Heart left ventricle (tissue), 16 donors: ENCODE results near the gene RPRD1A. TPM values are rescaled to one million over a fixed set of nuclear protein-coding genes. Genes with fewer than 3 reads are reported as not detected.

Experiments
- ATAC-seq, 4 donors: fragments of 200-7000 bp; cut with Tn5 transposase; one replicate each; pipeline ENCODE4 v1.9.1; 2020 to 2022; ENCODE audit warnings: moderate library complexity in 4 of 4, mild to moderate bottlenecking in 3 of 4, moderate number of reproducible peaks in 1 of 4
- DNase-seq, 5 donors: peaks; one replicate each; pipeline ENCODE4 v3.0.0-alpha.2; 2020
- H3K27ac ChIP-seq, 12 donors: fragments of 200-600 bp; sonication (generic) in 4 of 12; one replicate each; pipeline versions ENCODE4 v1.5.0 to v1.8.0; 2016 to 2022; ENCODE audit warnings: mild to moderate bottlenecking in 2 of 12
- H3K27me3 ChIP-seq, 9 donors: fragments of 200-600 bp; sonication (generic) in 2 of 9; one replicate each; pipeline versions ENCODE4 v1.5.1 to v1.8.0; 2016 to 2022; ENCODE audit warnings: mild to moderate bottlenecking in 3 of 9
- H3K36me3 ChIP-seq, 9 donors: fragments of 200-600 bp; sonication (generic) in 2 of 9; one replicate each; pipeline versions ENCODE4 v1.5.0 to v1.8.0; 2018 to 2022; ENCODE audit warnings: mild to moderate bottlenecking in 2 of 9
- H3K4me1 ChIP-seq, 12 donors: fragments of 200-600 bp; sonication (generic) in 4 of 12; one replicate each; pipeline versions ENCODE4 v1.5.0 to v1.8.0; 2016 to 2022; ENCODE audit warnings: mild to moderate bottlenecking in 3 of 12
- H3K4me3 ChIP-seq, 12 donors: fragments of 200-600 bp; sonication (generic) in 4 of 12; one replicate each; pipeline versions ENCODE4 v1.5.0 to v1.8.0; 2017 to 2022; ENCODE audit warnings: mild to moderate bottlenecking in 9 of 12, moderate library complexity in 4 of 12
- H3K9me3 ChIP-seq, 12 donors: fragments of 200-600 bp; sonication (generic) in 4 of 12; one replicate each; pipeline versions ENCODE4 v1.5.0 to v1.8.0; 2016 to 2022; ENCODE audit warnings: mild to moderate bottlenecking in 1 of 12
- POLR2A ChIP-seq, 2 donors: fragments of 450-650 bp; IDR thresholded peaks; one replicate each; pipeline ENCODE4 v1.6.1; 2017; ENCODE audit warnings: antibody characterized with exemption in 2 of 2, mild to moderate bottlenecking in 2 of 2, moderate library complexity in 2 of 2
- WGBS, 4 donors: extraction: QIAGEN DNeasy Blood & Tissue Kit in 2 of 4; methylation state at CpG; one replicate each; pipeline versions ENCODE4 v1.1.5 to v1.1.7; 2013 to 2018; 5-methylcytosine and 5-hydroxymethylcytosine counted together
- intact Hi-C, 10 donors: fragments of 100-400 bp; cut with DNase I; formaldehyde crosslinking; loops; one replicate each; pipeline versions ENCODE4 v1.11.1 to v1.14.2; 2022
- polyA plus RNA-seq, 2 donors: library from polyadenylated mRNA; stranded (reverse); fragments of 200-250 nt; gene quantifications; one replicate each; pipeline ENCODE4 v1.2.3, GENCODE V29; 2013
- total RNA-seq, 9 donors: library from RNA; depleted of rRNA in 2 of 9; stranded (reverse); fragments of >200 nt in 2 of 9; fragmentation: NEBNext Ultra II Directional in 3 of 9; extraction: Animal tissue kit (Norgen Biotek cat#: 25700) in 3 of 9; gene quantifications; one replicate each; pipeline versions ENCODE4 v1.1.0 to v1.2.4, GENCODE V29; 2016 to 2023
- TF ChIP-seq, protein P1 (sequence below), 12 donors: fragments of 200-600 bp; sonication (generic) in 4 of 12; IDR thresholded peaks; one replicate each; pipeline versions ENCODE4 v1.5.0 to v1.8.0; 2018 to 2022; ENCODE audit warnings: antibody characterized with exemption in 12 of 12, mild to moderate bottlenecking in 5 of 12
- donor health status: ischemic (EF 13 %, LVEDD 7.1; RV severe dilation, severe dysfunction).
- donor health status: healthy with polysubstance abuse.
- donor health status: DM: no; HTN: yes; CAD: no.
- donor health status: DM: no; HTN: no; CAD: no.
- donor health status: ischemic (EF 25% LVEDD 6.9; RV normal size, moderate dysfunction).
- donor health status: ischemic (EF 25% LVEDD 5.7; RV mildly dilated, moderate dysfunction).
- donor health status: healthy.
- donor health status: DM: yes; HTN: yes; CAD: no.
- donor health status: ischemic (EF 35%, LVEDD 5.7; RV mildly dilated, moderate dysfunction).
- donor health status: nonischemic (EF 11% LVEDD 7.7; RV severe dilation, severe dysfunction).
- donor health status: DM: yes; HTN: yes; CAD: no.
- donor health status: PGD.
- donor health status: ischemic (EF 29% LVEDD 5.4; RV normal size, mild dysfunction).
- donor health status: nonischemic (EF 23%, LVEDD 6.1; RV moderate dilation, normal function).

Gene RPRD1A
- total and polyA plus RNA-seq, 11 donors = 22.6 to 59.8 (median 45.3) TPM

DNA sequence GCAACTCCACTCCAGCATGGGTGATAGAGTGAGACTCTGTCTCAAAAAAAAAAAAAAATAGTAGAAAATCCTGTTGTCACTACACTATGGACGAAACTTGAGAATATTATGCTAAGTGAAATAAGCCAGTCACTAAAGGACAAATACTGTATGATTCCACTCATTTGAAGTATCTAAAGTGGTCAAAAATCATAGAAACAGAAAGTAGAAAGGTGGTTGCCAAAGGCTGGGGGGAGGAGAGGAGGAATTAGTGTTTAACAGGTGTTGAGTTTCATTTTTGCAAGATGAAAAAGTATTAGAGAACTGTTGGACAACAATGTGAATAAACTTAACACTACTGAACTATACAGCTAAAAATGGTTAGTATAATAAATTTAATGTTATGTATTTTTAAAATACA lies 113.7 kb downstream of the RPRD1A start:
- intact Hi-C loops = loop anchor here in 5 of 10 donors (5.0 to 10.0 kb wide), 4 partner anchors 291 to 569 kb away; no protein-coding TSS in a partner anchor
- no peak for TF ChIP-seq POLR2A (IDR thresholded peaks at IDR 0.05)
- TF ChIP-seq, protein P1, sequence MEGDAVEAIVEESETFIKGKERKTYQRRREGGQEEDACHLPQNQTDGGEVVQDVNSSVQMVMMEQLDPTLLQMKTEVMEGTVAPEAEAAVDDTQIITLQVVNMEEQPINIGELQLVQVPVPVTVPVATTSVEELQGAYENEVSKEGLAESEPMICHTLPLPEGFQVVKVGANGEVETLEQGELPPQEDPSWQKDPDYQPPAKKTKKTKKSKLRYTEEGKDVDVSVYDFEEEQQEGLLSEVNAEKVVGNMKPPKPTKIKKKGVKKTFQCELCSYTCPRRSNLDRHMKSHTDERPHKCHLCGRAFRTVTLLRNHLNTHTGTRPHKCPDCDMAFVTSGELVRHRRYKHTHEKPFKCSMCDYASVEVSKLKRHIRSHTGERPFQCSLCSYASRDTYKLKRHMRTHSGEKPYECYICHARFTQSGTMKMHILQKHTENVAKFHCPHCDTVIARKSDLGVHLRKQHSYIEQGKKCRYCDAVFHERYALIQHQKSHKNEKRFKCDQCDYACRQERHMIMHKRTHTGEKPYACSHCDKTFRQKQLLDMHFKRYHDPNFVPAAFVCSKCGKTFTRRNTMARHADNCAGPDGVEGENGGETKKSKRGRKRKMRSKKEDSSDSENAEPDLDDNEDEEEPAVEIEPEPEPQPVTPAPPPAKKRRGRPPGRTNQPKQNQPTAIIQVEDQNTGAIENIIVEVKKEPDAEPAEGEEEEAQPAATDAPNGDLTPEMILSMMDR (IDR thresholded peaks at IDR 0.05) = no peak

GRCh38 chr18:35950628-35950982 lies 116.8 kb downstream of the RPRD1A start:
- Histone ChIP-seq H3K27me3 (peaks cover 0 to 12% (median 0%) of the 10 kb centered on the region in 9 donors), H3K27ac (no peak overlapping the region), H3K36me3 (no peaks in the 10 kb centered on the region), H3K9me3 (peaks cover 0 to 8% (median 0%) of the 10 kb centered on the region in 12 donors), H3K4me1 (peaks cover 0 to 13% (median 0%) of the 10 kb centered on the region in 12 donors), H3K4me3 (peak overlapping the region in 10 of 12 donors; percentile 56 to 69 (median 62))
- TF ChIP-seq POLR2A (IDR thresholded peaks at IDR 0.05) = no peak
- TF ChIP-seq, protein P1 (IDR thresholded peaks at IDR 0.05) = peak in 3 of 12 donors; percentile 2 to 40 (median 5)
- intact Hi-C loops = loop anchor here (1.0 to 10.0 kb wide), 6 partner anchors 194 to 566 kb away; no protein-coding TSS in a partner anchor
- 16 to 21% (median 18%) methylated on average over 6 of the region's 6 CpGs for WGBS, 4 donors
- DNase-seq (no peak), ATAC-seq (no peak)

More for the DNA sequence above, 113.7 kb downstream of the RPRD1A start:
- ATAC-seq (no peak), DNase-seq (no peak)
- Histone ChIP-seq H3K27me3 (peaks cover 0 to 14% (median 4%) of the 10 kb centered on the region in 9 donors), H3K36me3 (no peaks in the 10 kb centered on the region), H3K4me1 (peaks cover 0 to 13% (median 0%) of the 10 kb centered on the region in 12 donors), H3K27ac (no peak overlapping the region), H3K9me3 (peaks cover 0 to 8% (median 0%) of the 10 kb centered on the region in 12 donors), H3K4me3 (no peak overlapping the region)
- WGBS, 4 donors = 82 to 95% (median 88%) methylated on average over 1 of the region's 1 CpG

- Histone ChIP-seq H3K4me1 (peaks cover 0 to 13% (median 0%) of the 10 kb centered on the region in 12 donors), H3K36me3 (no peaks in the 10 kb centered on the region), H3K4me3 (peak overlapping the region; percentile 18 to 69 (median 60)), H3K27me3 (peaks cover 0 to 8% (median 0%) of the 10 kb centered on the region in 9 donors), H3K27ac (peak overlapping the region in 1 of 12 donors; percentile 2), H3K9me3 (peaks cover 0 to 8% (median 0%) of the 10 kb centered on the region in 12 donors)
- 4 to 12% (median 5%) methylated on average over 25 to 54 of the region's 54 CpGs for whole genome bisulfite sequencing, 4 donors
- ATAC-seq (peak; percentile 50 to 85 (median 82)), DNase-seq (peak; percentile 40 to 76 (median 52))
- intact Hi-C loops = loop anchor here (1.0 to 10.0 kb wide), 7 partner anchors 193 to 565 kb away; no protein-coding TSS in a partner anchor
- no peak for TF ChIP-seq POLR2A (IDR thresholded peaks at IDR 0.05)
- TF ChIP-seq, protein P1 (IDR thresholded peaks at IDR 0.05) = peak; percentile 84 to 96 (median 93)
Observed at GRCh38 chr18:35949903-35950627, 117.3 kb downstream of the RPRD1A start.

DNA sequence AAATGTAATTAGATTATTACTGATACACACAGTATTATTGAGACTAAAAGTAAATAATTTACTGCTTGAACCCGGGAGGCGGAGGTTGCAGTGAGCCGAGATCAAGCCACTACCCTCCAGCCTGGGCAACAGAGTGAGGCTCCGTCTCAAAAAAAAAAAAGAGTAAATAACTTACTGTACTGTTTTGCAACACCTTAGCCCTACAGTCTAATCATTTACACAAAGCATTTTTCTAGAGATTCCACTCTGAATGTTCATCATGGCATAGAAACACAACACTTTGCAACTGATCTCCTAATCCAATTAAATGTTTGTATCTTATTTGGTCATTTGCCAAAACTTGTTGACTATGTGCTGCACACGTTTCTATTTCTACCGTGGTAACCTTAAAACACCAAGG lies 118.3 kb downstream of the RPRD1A start:
- Histone ChIP-seq H3K4me1 (peaks cover 0 to 13% (median 0%) of the 10 kb centered on the region in 12 donors), H3K27me3 (peaks cover 0 to 8% (median 0%) of the 10 kb centered on the region in 9 donors), H3K36me3 (no peaks in the 10 kb centered on the region), H3K9me3 (peaks cover 0 to 8% (median 0%) of the 10 kb centered on the region in 12 donors), H3K4me3 (no peak overlapping the region), H3K27ac (no peak overlapping the region)
- ATAC-seq (no peak), DNase-seq (no peak)
- intact Hi-C loops = loop anchor here in 4 of 10 donors (5.0 to 10.0 kb wide), 4 partner anchors 542 to 564 kb away; no protein-coding TSS in a partner anchor
- TF ChIP-seq, protein P1 (IDR thresholded peaks at IDR 0.05) = no peak
- TF ChIP-seq POLR2A (IDR thresholded peaks at IDR 0.05) = no peak
- 69 to 78% (median 74%) methylated on average over 6 of the region's 6 CpGs for WGBS, 4 donors
